ENCODE measurements around the gene ATP8A2. TPM values are rescaled to one million over a fixed set of nuclear protein-coding genes. Genes with fewer than 3 reads are reported as not detected.

The ATP8A2 gene
- total and polyA plus RNA-seq, 2 of the 4 experiments (the other 2 are of a cell fraction), result 0.02 to 0.18 TPM

GRCh38 chr13:25871389-25872125 lies 499.8 kb downstream of the ATP8A2 start:
- ATAC-seq (ENCODE audit: low read depth) (no peak), DNase-seq (no peak)
- Histone ChIP-seq H4K8ac (ENCODE audit: low read depth in 2 of 2, low read length in 2 of 2) (no peak overlapping the region), H2AK9ac (replicated peaks; ENCODE audit: low read depth, low read length, poor library complexity) (no peak overlapping the region), H3K4me3 (ENCODE audit: insufficient read depth, low read depth, low read length) (no peak overlapping the region), H4K91ac (ENCODE audit: insufficient read depth, low read depth, low read length) (no peak overlapping the region), H3K9ac (ENCODE audit: low read depth, low read length) (no peak overlapping the region), H3K27ac (ENCODE audit: insufficient read depth, low read length) (no peak overlapping the region), H2AK5ac (ENCODE audit: low read depth, low read length) (no peak overlapping the region), H3K18ac (ENCODE audit: low read depth, low read length) (no peak overlapping the region), H2AFZ (replicated peaks; ENCODE audit: low read length, poor library complexity) (no peak overlapping the region), H3K23ac (ENCODE audit: low read depth, low read length) (no peak overlapping the region), H3K36me3 (ENCODE audit: control insufficient read depth, insufficient read depth, low read length) (no peaks in the 10 kb centered on the region), H2BK5ac (ENCODE audit: low read depth, low read length, poor library complexity, severe bottlenecking) (no peak overlapping the region), H3K56ac (ENCODE audit: extremely low read depth, insufficient read depth, low read length) (no peak overlapping the region), H4K5ac (ENCODE audit: low read depth, low read length) (no peak overlapping the region), H3K79me1 (ENCODE audit: low read depth in 1 of 2, low read length in 2 of 2) (no peaks in the 10 kb centered on the region), H4K20me1 (ENCODE audit: insufficient read depth, low read length) (no peaks in the 10 kb centered on the region), H2BK15ac (ENCODE audit: low read depth, low read length) (no peak overlapping the region), H2BK20ac (ENCODE audit: low read depth, low read length) (no peak overlapping the region), H3K9me3 (ENCODE audit: control insufficient read depth, insufficient read depth, low read length) (no peaks in the 10 kb centered on the region), H3K9me1 (ENCODE audit: insufficient read depth, low read length) (no peaks in the 10 kb centered on the region), H2BK120ac (ENCODE audit: low read depth, low read length) (no peak overlapping the region), H3K27me3 (ENCODE audit: control insufficient read depth, insufficient read depth, low read length) (no peaks in the 10 kb centered on the region), H3K14ac (replicated peaks; ENCODE audit: low read depth, low read length) (no peak overlapping the region), H3K4ac (ENCODE audit: low read depth, low read length) (no peak overlapping the region), H3K4me2 (ENCODE audit: low read depth, low read length) (no peak overlapping the region), H3K4me1 (ENCODE audit: control insufficient read depth, insufficient read depth, low read length) (no peaks in the 10 kb centered on the region)
- dilution Hi-C loops (cut with HindIII; ENCODE audit: low sequenced_read_pairs, unreplicated experiment), result no loop called here
- intact Hi-C loops (cut with micrococcal nuclease), result no loop called here
- CTCF ChIA-PET, result no interaction called here
- no TSS peak for BruUV-seq (replicated peaks)
- TF ChIP-seq RCOR1 (IDR thresholded peaks at IDR 0.05; ENCODE audit: insufficient replicate concordance, low read length) (no peak), RAD21 (IDR thresholded peaks at IDR 0.05; ENCODE audit: low read length) (no peak), MAZ (IDR thresholded peaks at IDR 0.05; ENCODE audit: borderline replicate concordance, low read depth, low read length) (no peak), MXI1 (IDR thresholded peaks at IDR 0.05; ENCODE audit: borderline replicate concordance, low read depth, low read length) (no peak), CTCF (conservative IDR thresholded peaks at IDR 0.05; ENCODE audit: low read depth, low read length) (no peak), USF2 (IDR thresholded peaks at IDR 0.05; ENCODE audit: low read depth, low read length) (no peak), NFE2L2 (IDR thresholded peaks at IDR 0.05; ENCODE audit: low read depth, low read length) (no peak), MAFK (IDR thresholded peaks at IDR 0.05; ENCODE audit: low read depth, low read length) (no peak), FOS (IDR thresholded peaks at IDR 0.05; ENCODE audit: low read depth, low read length) (no peak), RFX5 (IDR thresholded peaks at IDR 0.05; ENCODE audit: low read depth, low read length) (no peak)
- POLR2A ChIA-PET (ENCODE audit: unreplicated experiment), result no interaction called here
- in situ Hi-C loops (cut with MboI; ENCODE audit: low sequenced_read_pairs), result no loop called here
- WGBS, 2 experiments (ENCODE audit: extremely low coverage in 2 of 2, insufficient read length in 1 of 2), result 100% methylated on average over 2 of the region's 11 CpGs; no CpG with 5 or more reads in 1 of the 2 experiments
